HepG2 (cell line): ENCODE results near the gene ZBTB9. TPM values are rescaled to one million over a fixed set of nuclear protein-coding genes. Genes with fewer than 3 reads are reported as not detected.
A peak's percentile ranks its signal among the peaks of the same experiment; 100 is the strongest.

Experiments used
- ATF5 ChIP-seq: sonication (generic); formaldehyde crosslinking; IDR thresholded peaks from 2 replicates; pipeline ENCODE4 v1.4.0; 2020; ENCODE audit warnings: mild to moderate bottlenecking, low read depth, missing genetic modification reagents
- CBX5 ChIP-seq: sonication (generic); formaldehyde crosslinking; IDR thresholded peaks from 2 replicates; pipeline ENCODE4 v1.4.0; 2020; ENCODE audit warnings: missing genetic modification reagents, borderline replicate concordance
- CC2D1A ChIP-seq: sonication (generic); formaldehyde crosslinking; IDR thresholded peaks from 2 replicates; pipeline ENCODE4 v1.8.1; 2023; ENCODE audit warnings: mild to moderate bottlenecking, missing genetic modification reagents
- KDM6A ChIP-seq: IDR thresholded peaks from 2 replicates; pipeline ENCODE4 v1.6.1; 2016; ENCODE audit warnings: low read depth
- MXD3 ChIP-seq: IDR thresholded peaks from 2 replicates; pipeline ENCODE4 v1.6.1; 2016; ENCODE audit warnings: mild to moderate bottlenecking, missing biosample characterization, missing genetic modification reagents
- NFIC ChIP-seq: IDR thresholded peaks from 2 replicates; pipeline ENCODE4 v1.6.1; 2012; ENCODE audit warnings: mild to moderate bottlenecking, low read length, inconsistent platforms
- PHF8 ChIP-seq: sonication (generic); formaldehyde crosslinking; IDR thresholded peaks from 2 replicates; pipeline ENCODE4 v1.5.0; 2020; ENCODE audit warnings: missing genetic modification reagents
- POLR2AphosphoS5 ChIP-seq: IDR thresholded peaks from 2 replicates; pipeline ENCODE4 v1.6.1; 2012; ENCODE audit warnings: low read depth, low read length
- REST ChIP-seq, 2 experiments: IDR thresholded peaks; 2 replicates each; pipeline ENCODE4 v1.6.1; 2011 to 2012; ENCODE audit warnings: low read length in 2 of 2, borderline replicate concordance in 1 of 2, low read depth in 1 of 2, mild to moderate bottlenecking in 1 of 2, moderate library complexity in 1 of 2
- RORA ChIP-seq: sonication (generic); formaldehyde crosslinking; IDR thresholded peaks from 2 replicates; pipeline ENCODE4 v1.5.0; 2020; ENCODE audit warnings: mild to moderate bottlenecking, missing genetic modification reagents, moderate library complexity
- SNAPC5 ChIP-seq: sonication (generic); formaldehyde crosslinking; IDR thresholded peaks from 2 replicates; pipeline ENCODE4 v1.8.1; 2023; ENCODE audit warnings: mild to moderate bottlenecking, missing genetic modification reagents, borderline replicate concordance
- ZBTB20 ChIP-seq: sonication (generic); formaldehyde crosslinking; IDR thresholded peaks from 2 replicates; pipeline ENCODE4 v1.8.1; 2023; ENCODE audit warnings: missing genetic modification reagents, low read depth, mild to moderate bottlenecking, borderline replicate concordance
- ZBTB34 ChIP-seq: sonication (generic); formaldehyde crosslinking; IDR thresholded peaks from 2 replicates; pipeline ENCODE4 v1.8.0; 2022; ENCODE audit warnings: mild to moderate bottlenecking, missing genetic modification reagents
- ZFP37 ChIP-seq: sonication (generic); formaldehyde crosslinking; IDR thresholded peaks from 2 replicates; pipeline ENCODE4 v1.4.0; 2020; ENCODE audit warnings: missing genetic modification reagents, borderline replicate concordance
- ZNF121 ChIP-seq: sonication (generic); formaldehyde crosslinking; IDR thresholded peaks from 2 replicates; pipeline ENCODE4 v1.5.0; 2020; ENCODE audit warnings: mild to moderate bottlenecking, missing genetic modification reagents
- ZNF44 ChIP-seq: sonication (generic); formaldehyde crosslinking; IDR thresholded peaks from 2 replicates; pipeline ENCODE4 v1.5.1; 2020; ENCODE audit warnings: mild to moderate bottlenecking, missing genetic modification reagents
- ZNF574 ChIP-seq: sonication (generic); formaldehyde crosslinking; IDR thresholded peaks from 2 replicates; pipeline ENCODE4 v1.4.0; 2020; ENCODE audit warnings: missing genetic modification reagents
- ZNF576 ChIP-seq: sonication (generic); formaldehyde crosslinking; IDR thresholded peaks from 2 replicates; pipeline ENCODE4 v1.4.0; 2020; ENCODE audit warnings: mild to moderate bottlenecking, missing genetic modification reagents
- ZNF761 ChIP-seq: sonication (generic); formaldehyde crosslinking; conservative IDR thresholded peaks from 2 replicates; pipeline ENCODE4 v1.4.0; 2020; ENCODE audit warnings: mild to moderate bottlenecking, missing genetic modification reagents
- polyA plus RNA-seq, 8 experiments: library from polyadenylated mRNA; depleted of rRNA in 3 of 8; stranded (reverse) in 7 of 8; unstranded in 1 of 8; fragments of >200 nt; fragmentation: Illumina TruSeq in 4 of 8; extraction: Trizol in 4 of 8; gene quantifications; 2 replicates each; pipeline versions ENCODE4 v1.2.1 to v1.2.3, GENCODE V29; 2011 to 2016; ENCODE audit warnings: low read depth in 4 of 8, missing spikeins in 1 of 8, mixed read lengths in 1 of 8; ENCODE audit not compliant: insufficient read depth in 1 of 8
- total RNA-seq, 5 experiments: library from RNA; depleted of rRNA; stranded (reverse); fragments of >200 nt; fragmentation: Illumina TruSeq; extraction: Trizol; gene quantifications; 2 replicates each; pipeline ENCODE4 v1.2.3, GENCODE V29; 2016; ENCODE audit warnings: low read depth in 1 of 5

The ZBTB9 gene
- total and polyA plus RNA-seq, 2 of the 13 experiments (the other 11 are each of a cell fraction or from before 2014, with no cell fraction given) = 5.3 to 9.2 TPM

DNA sequence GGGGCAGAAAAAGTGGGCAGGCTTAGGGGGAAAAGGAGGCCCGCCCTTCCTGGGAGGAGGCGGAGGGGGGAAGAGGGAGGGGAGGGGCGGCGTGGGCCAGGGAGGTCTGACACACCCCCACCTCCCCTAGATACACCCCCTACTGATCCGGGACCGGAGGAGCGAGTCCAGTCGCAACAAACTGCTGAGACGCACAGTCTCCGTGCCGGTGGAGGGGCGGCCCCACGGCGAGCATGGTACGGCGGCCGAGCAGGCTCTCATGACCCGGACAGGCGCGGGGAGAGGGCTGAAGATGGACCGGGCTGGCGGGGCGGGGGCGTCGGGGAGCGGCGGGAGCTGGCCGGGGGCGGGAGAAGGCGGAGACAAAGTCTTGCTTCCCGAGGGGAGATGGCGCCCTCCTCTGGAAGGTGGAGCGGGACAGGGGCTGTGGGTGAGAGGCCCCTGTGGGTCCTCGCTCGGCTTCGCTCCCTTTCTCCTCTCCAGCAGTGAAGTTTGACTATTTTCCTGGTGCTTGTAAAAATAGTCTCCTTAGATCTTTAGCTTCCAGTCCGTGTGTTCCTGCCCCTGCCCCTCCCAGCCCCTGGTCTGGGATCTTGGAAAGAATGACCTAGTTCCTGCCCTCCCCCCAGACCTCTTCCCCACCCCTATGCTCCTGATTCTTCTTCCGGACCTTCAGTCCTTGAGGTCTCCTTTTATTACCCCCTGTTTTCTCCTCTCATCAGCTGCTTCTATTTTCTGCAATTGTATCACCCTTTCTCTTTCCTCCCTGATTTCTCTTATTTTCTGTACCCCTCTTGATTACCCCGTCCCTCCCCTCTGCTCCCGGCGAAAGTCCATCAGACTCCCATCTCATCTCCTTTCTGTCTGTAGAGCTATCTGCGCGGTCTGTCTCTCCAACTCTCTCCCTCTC is 28.5 kb upstream of the ZBTB9 start (continued):
- no peak for TF ChIP-seq ATF5 (CRISPR knock-in tag)
- TF ChIP-seq REST (IDR thresholded peaks at IDR 0.05; ENCODE audit: borderline replicate concordance in 1 of 2, low read depth in 1 of 2, low read length in 2 of 2) = no peak; a peak in 1 of 4 replicates
- no peak for TF ChIP-seq ZNF576 (CRISPR knock-in tag)
- no peak for TF ChIP-seq ZBTB34
- TF ChIP-seq CBX5 (CRISPR knock-in tag) = peak; percentile 86; the same call in 1 of the 2 replicates
- no peak for TF ChIP-seq SNAPC5
- TF ChIP-seq ZNF574 (CRISPR knock-in tag) = peak; percentile 50
- 0 out of 2 replicates have a peak, but pooled peaks have one; percentile 22 for TF ChIP-seq ZNF121 (CRISPR knock-in tag)
- TF ChIP-seq ZNF761 (CRISPR knock-in tag) = no peak
- peak; percentile 69 for TF ChIP-seq PHF8 (CRISPR knock-in tag)
- no peak for TF ChIP-seq CC2D1A (CRISPR knock-in tag)
- TF ChIP-seq MXD3 (CRISPR knock-in tag) = 0 out of 2 replicates have a peak, but pooled peaks have one; percentile 53
- TF ChIP-seq NFIC = no peak
- TF ChIP-seq KDM6A (CRISPR knock-in tag) = no peak
- TF ChIP-seq ZFP37 (CRISPR knock-in tag) = 0 out of 2 replicates have a peak, but pooled peaks have one; percentile 77
- TF ChIP-seq ZBTB20 (CRISPR knock-in tag) = no peak; the same call in 1 of the 2 replicates
- peak; percentile 60 for TF ChIP-seq POLR2AphosphoS5
- TF ChIP-seq RORA (CRISPR knock-in tag) = no peak
- TF ChIP-seq ZNF44 (CRISPR knock-in tag) = no peak
